IMR-90 (cell line): ENCODE measurements around the gene UST. TPM values are rescaled to one million over a fixed set of nuclear protein-coding genes. Genes with fewer than 3 reads are reported as not detected.

ENCODE experiments used
- ATAC-seq: fragments of 200-7000 bp; cut with Tn5 transposase; 2 replicates; pipeline ENCODE4 v1.9.1; 2020; ENCODE audit warnings: low read depth, mild to moderate bottlenecking, moderate library complexity
- BruUV-seq: library from RNA; stranded (reverse); fragments of 400-500 nt; replicated peaks from 2 replicates; lab custom pipeline; 2021; lab: Mats Ljungman, UMichigan
- CTCF ChIA-PET: fragments of 300-600 bp; formaldehyde crosslinking; extraction: SDS; loops from one replicate; lab custom pipeline; 2021; ENCODE audit warnings: antibody characterized with exemption; lab: Yijun Ruan, JAX
- POLR2A ChIA-PET: fragments of 300-600 bp; sonication (Branson Sonifier 250); formaldehyde crosslinking; loops from one replicate; lab custom pipeline; 2022; ENCODE audit warnings: antibody characterized with exemption; ENCODE audit not compliant: unreplicated experiment; lab: Charles Lee
- DNase-seq: peaks from one replicate; pipeline ENCODE4 v3.0.0; 2013
- H2AFZ ChIP-seq: replicated peaks from 2 replicates; pipeline ENCODE3; 2013; ENCODE audit warnings: low read length, mild to moderate bottlenecking; ENCODE audit not compliant: poor library complexity
- H2AK5ac ChIP-seq: 2 replicates; pipeline ENCODE4 v1.6.1; 2013; ENCODE audit warnings: low read depth, low read length, inconsistent platforms
- H2AK9ac ChIP-seq: replicated peaks from 2 replicates; pipeline ENCODE3; 2013; ENCODE audit warnings: mild to moderate bottlenecking, low read depth, low read length, moderate library complexity; ENCODE audit not compliant: poor library complexity
- H2BK120ac ChIP-seq: 2 replicates; pipeline ENCODE4 v1.6.1; 2013; ENCODE audit warnings: low read depth, low read length, inconsistent platforms
- H2BK15ac ChIP-seq: 3 replicates; pipeline ENCODE4 v1.6.1; 2013; ENCODE audit warnings: low read depth, low read length, inconsistent platforms
- H2BK20ac ChIP-seq: 2 replicates; pipeline ENCODE4 v1.6.1; 2013; ENCODE audit warnings: low read depth, mild to moderate bottlenecking, inconsistent platforms, low read length, moderate library complexity
- H2BK5ac ChIP-seq: 2 replicates; pipeline ENCODE4 v1.6.1; 2013; ENCODE audit warnings: mild to moderate bottlenecking, low read depth, low read length, inconsistent platforms; ENCODE audit not compliant: poor library complexity, severe bottlenecking
- H3K14ac ChIP-seq: replicated peaks from 2 replicates; pipeline ENCODE4 v1.6.1; 2013; ENCODE audit warnings: low read depth, low read length, inconsistent platforms
- H3K18ac ChIP-seq: 2 replicates; pipeline ENCODE4 v1.6.1; 2013; ENCODE audit warnings: low read depth, low read length, control low read depth
- H3K23ac ChIP-seq: 2 replicates; pipeline ENCODE4 v1.6.1; 2013; ENCODE audit warnings: low read depth, low read length, inconsistent platforms
- H3K27ac ChIP-seq: 2 replicates; pipeline ENCODE4 v1.5.1; 2013; ENCODE audit warnings: mild to moderate bottlenecking, control low read depth, low read length; ENCODE audit not compliant: insufficient read depth
- H3K27me3 ChIP-seq: 2 replicates; pipeline ENCODE4 v1.6.1; 2013; ENCODE audit warnings: low read length; ENCODE audit not compliant: control insufficient read depth, insufficient read depth
- H3K36me3 ChIP-seq: 2 replicates; pipeline ENCODE4 v1.6.1; 2013; ENCODE audit warnings: low read length, mixed read lengths; ENCODE audit not compliant: control insufficient read depth, insufficient read depth
- H3K4ac ChIP-seq: 2 replicates; pipeline ENCODE4 v1.6.1; 2013; ENCODE audit warnings: low read depth, low read length, inconsistent platforms
- H3K4me1 ChIP-seq: 2 replicates; pipeline ENCODE4 v1.6.1; 2013; ENCODE audit warnings: low read length, mixed read lengths; ENCODE audit not compliant: control insufficient read depth, insufficient read depth
- H3K4me2 ChIP-seq: 2 replicates; pipeline ENCODE4 v1.6.1; 2013; ENCODE audit warnings: low read depth, mild to moderate bottlenecking, control low read depth, low read length, moderate library complexity
- H3K4me3 ChIP-seq: 2 replicates; pipeline ENCODE4 v1.5.1; 2013; ENCODE audit warnings: low read depth, mild to moderate bottlenecking, control low read depth, low read length, moderate library complexity; ENCODE audit not compliant: insufficient read depth
- H3K56ac ChIP-seq: 2 replicates; pipeline ENCODE4 v1.6.1; 2013; ENCODE audit warnings: low read length, inconsistent platforms; ENCODE audit not compliant: insufficient read depth; ENCODE audit errors: extremely low read depth
- H3K79me1 ChIP-seq, 2 experiments: 2 replicates each; pipeline ENCODE4 v1.6.1; 2013; ENCODE audit warnings: low read length in 2 of 2, inconsistent platforms in 1 of 2, low read depth in 1 of 2
- H3K9ac ChIP-seq: 2 replicates; pipeline ENCODE4 v1.6.1; 2013; ENCODE audit warnings: low read depth, low read length, control low read depth
- H3K9me1 ChIP-seq: 2 replicates; pipeline ENCODE4 v1.6.1; 2013; ENCODE audit warnings: low read length, inconsistent platforms; ENCODE audit not compliant: insufficient read depth
- H3K9me3 ChIP-seq: 2 replicates; pipeline ENCODE4 v1.6.1; 2013; ENCODE audit warnings: low read length; ENCODE audit not compliant: control insufficient read depth, insufficient read depth
- H4K20me1 ChIP-seq: 2 replicates; pipeline ENCODE4 v1.6.1; 2013; ENCODE audit warnings: low read length, inconsistent platforms; ENCODE audit not compliant: insufficient read depth
- H4K5ac ChIP-seq: 2 replicates; pipeline ENCODE4 v1.6.1; 2013; ENCODE audit warnings: mild to moderate bottlenecking, low read depth, low read length, control low read depth
- H4K8ac ChIP-seq, 2 experiments: 2 replicates each; pipeline ENCODE4 v1.6.1; 2013; ENCODE audit warnings: low read depth in 2 of 2, low read length in 2 of 2, control low read depth in 1 of 2, inconsistent platforms in 1 of 2
- H4K91ac ChIP-seq: 2 replicates; pipeline ENCODE4 v1.6.1; 2013; ENCODE audit warnings: low read depth, low read length, inconsistent platforms; ENCODE audit not compliant: insufficient read depth
- BHLHE40 ChIP-seq: fragments of 150-350 bp; IDR thresholded peaks from 2 replicates; pipeline ENCODE4 v1.6.1; 2016; ENCODE audit warnings: mild to moderate bottlenecking, low read depth, low read length
- CEBPB ChIP-seq: IDR thresholded peaks from 2 replicates; pipeline ENCODE4 v1.6.1; 2012; ENCODE audit warnings: low read depth, low read length, improper control_type of control experiment
- CHD1 ChIP-seq: IDR thresholded peaks from 2 replicates; pipeline ENCODE4 v1.6.1; 2012; ENCODE audit warnings: low read depth, low read length, improper control_type of control experiment
- FOS ChIP-seq: fragments of 150-350 bp; IDR thresholded peaks from 2 replicates; pipeline ENCODE4 v1.6.1; 2016; ENCODE audit warnings: low read depth, low read length
- MAFK ChIP-seq: IDR thresholded peaks from 2 replicates; pipeline ENCODE4 v1.6.1; 2012; ENCODE audit warnings: low read depth, low read length, improper control_type of control experiment
- MAZ ChIP-seq: IDR thresholded peaks from 2 replicates; pipeline ENCODE4 v1.6.1; 2012; ENCODE audit warnings: low read depth, mild to moderate bottlenecking, low read length, improper control_type of control experiment, moderate library complexity, borderline replicate concordance
- MXI1 ChIP-seq: IDR thresholded peaks from 2 replicates; pipeline ENCODE4 v1.6.1; 2012; ENCODE audit warnings: low read depth, mild to moderate bottlenecking, low read length, moderate library complexity, borderline replicate concordance
- NFE2L2 ChIP-seq: fragments of 150-350 bp; IDR thresholded peaks from 2 replicates; pipeline ENCODE4 v1.6.1; 2016; ENCODE audit warnings: low read depth, mild to moderate bottlenecking, low read length
- POLR2A ChIP-seq: IDR thresholded peaks from 2 replicates; pipeline ENCODE4 v1.6.1; 2012; ENCODE audit warnings: mild to moderate bottlenecking, low read depth, low read length
- RAD21 ChIP-seq: IDR thresholded peaks from 2 replicates; pipeline ENCODE4 v1.6.1; 2012; ENCODE audit warnings: low read length, improper control_type of control experiment
- RCOR1 ChIP-seq: IDR thresholded peaks from 2 replicates; pipeline ENCODE4 v1.6.1; 2012; ENCODE audit warnings: mild to moderate bottlenecking, low read length, improper control_type of control experiment; ENCODE audit not compliant: insufficient replicate concordance
- RFX5 ChIP-seq: IDR thresholded peaks from 2 replicates; pipeline ENCODE4 v1.8.0; 2012; ENCODE audit warnings: low read depth, mild to moderate bottlenecking, low read length, moderate library complexity
- SMC3 ChIP-seq: fragments of 150-350 bp; IDR thresholded peaks from 2 replicates; pipeline ENCODE4 v1.6.1; 2016; ENCODE audit warnings: low read depth, mild to moderate bottlenecking, antibody characterized with exemption, low read length, moderate library complexity
- WGBS, 2 experiments: methylation state at CpG; one replicate each; pipeline versions ENCODE4 v1.1.5 to v1.1.7; 2013; ENCODE audit warnings: missing lambda C conversion rate in 2 of 2; ENCODE audit not compliant: insufficient read length in 1 of 2; ENCODE audit errors: extremely low coverage in 2 of 2; 5-methylcytosine and 5-hydroxymethylcytosine counted together
- dilution Hi-C: fragments of 300-500 bp; cut with HindIII; formaldehyde crosslinking; loops from one replicate; pipeline ENCODE4 v1.14.3; 2018; ENCODE audit warnings: low sequenced_read_pairs; ENCODE audit not compliant: unreplicated experiment
- in situ Hi-C: fragments of 300-500 bp; cut with MboI; formaldehyde crosslinking; loops from 3 replicates; pipeline ENCODE4 v1.14.3; 2019; ENCODE audit warnings: low sequenced_read_pairs, inconsistent platforms, mixed read lengths
- intact Hi-C: fragments of 100-400 bp; cut with micrococcal nuclease; formaldehyde crosslinking; loops from 2 replicates; pipeline ENCODE4 v1.10.0; 2022
- polyA plus RNA-seq, 3 experiments: library from polyadenylated mRNA; depleted of rRNA; stranded (reverse); fragments of >200 nt; gene quantifications; 2 replicates each; pipeline ENCODE4 v1.2.3, GENCODE V29; 2012; ENCODE audit warnings: low replicate concordance in 1 of 3
- total RNA-seq: library from RNA; depleted of rRNA; stranded (reverse); fragments of >200 nt; gene quantifications from 2 replicates; pipeline ENCODE4 v1.2.3, GENCODE V29; 2012
- TF ChIP-seq, protein P1 (sequence below): conservative IDR thresholded peaks from 2 replicates; pipeline ENCODE4 v1.5.1; 2012; ENCODE audit warnings: mild to moderate bottlenecking, low read depth, low read length, improper control_type of control experiment
- TF ChIP-seq, protein P2 (sequence below): fragments of 150-350 bp; IDR thresholded peaks from 2 replicates; pipeline ENCODE4 v1.6.1; 2017; ENCODE audit warnings: mild to moderate bottlenecking, antibody characterized with exemption, low read length, low read depth
- TF ChIP-seq, protein P3 (sequence below): fragments of 150-350 bp; IDR thresholded peaks from 2 replicates; pipeline ENCODE4 v1.6.1; 2016; ENCODE audit warnings: low read depth, mild to moderate bottlenecking, low read length, moderate library complexity, borderline replicate concordance

The UST gene
- total and polyA plus RNA-seq, 2 of the 4 experiments (the other 2 are of a cell fraction): 7.7 to 13.8 TPM

DNA sequence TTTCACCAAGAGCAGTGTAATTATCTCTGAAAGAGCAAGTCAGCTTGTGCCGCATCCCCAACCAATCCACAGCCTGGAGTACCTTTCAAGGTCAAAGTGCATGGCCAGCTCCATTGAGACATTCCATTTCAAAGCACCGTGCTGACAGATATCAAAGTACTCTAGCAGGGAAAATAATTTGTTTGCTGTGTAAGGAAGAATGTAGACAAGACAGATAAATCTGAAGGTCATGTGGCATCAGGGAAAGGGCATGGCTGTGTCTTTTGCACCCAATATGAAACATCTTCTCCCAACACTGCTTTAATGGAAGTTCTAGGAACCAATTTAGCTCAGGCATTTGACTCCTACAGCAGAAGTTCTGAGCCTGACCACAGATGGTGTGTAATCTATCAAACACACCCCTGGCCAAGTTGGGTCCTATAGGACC is 328.0 kb downstream of the UST start:
- dilution Hi-C loops: no loop called here
- POLR2A ChIA-PET: no interaction called here
- Histone ChIP-seq H4K91ac (no peak overlapping the region), H2BK5ac (no peak overlapping the region), H3K14ac (no peak overlapping the region), H2BK15ac (no peak overlapping the region), H3K27ac (no peak overlapping the region), H3K4me1 (peaks cover 9% of the 10 kb centered on the region), H3K9ac (no peak overlapping the region), H4K20me1 (no peaks in the 10 kb centered on the region), H2AK5ac (no peak overlapping the region), H3K4ac (no peak overlapping the region), H2AFZ (no peak overlapping the region), H2BK20ac (no peak overlapping the region), H3K4me3 (no peak overlapping the region), H2BK120ac (no peak overlapping the region), H3K79me1 (no peaks in the 10 kb centered on the region), H3K36me3 (0 out of 2 replicates have a peak, but pooled peaks cover 1% of the 10 kb centered on the region), H4K5ac (no peak overlapping the region), H4K8ac (no peak overlapping the region), H3K23ac (no peak overlapping the region), H2AK9ac (no peak overlapping the region), H3K18ac (no peak overlapping the region), H3K4me2 (no peak overlapping the region), H3K56ac (no peak overlapping the region), H3K9me3 (no peaks in the 10 kb centered on the region), H3K27me3 (no peaks in the 10 kb centered on the region), H3K9me1 (no peaks in the 10 kb centered on the region)
- CTCF ChIA-PET: interaction anchor here (1.4 kb wide), 1 partner anchor 357 kb away, joined by 3 read pairs; no protein-coding TSS in a partner anchor
- BruUV-seq: no TSS peak
- no CpG with 5 or more reads among the region's 2 CpGs for WGBS, 2 experiments
- ATAC-seq (no peak), DNase-seq (no peak)
- in situ Hi-C loops: no loop called here
- intact Hi-C loops: no loop called here
- no peak for TF ChIP-seq MAFK
- TF ChIP-seq, protein P1, sequence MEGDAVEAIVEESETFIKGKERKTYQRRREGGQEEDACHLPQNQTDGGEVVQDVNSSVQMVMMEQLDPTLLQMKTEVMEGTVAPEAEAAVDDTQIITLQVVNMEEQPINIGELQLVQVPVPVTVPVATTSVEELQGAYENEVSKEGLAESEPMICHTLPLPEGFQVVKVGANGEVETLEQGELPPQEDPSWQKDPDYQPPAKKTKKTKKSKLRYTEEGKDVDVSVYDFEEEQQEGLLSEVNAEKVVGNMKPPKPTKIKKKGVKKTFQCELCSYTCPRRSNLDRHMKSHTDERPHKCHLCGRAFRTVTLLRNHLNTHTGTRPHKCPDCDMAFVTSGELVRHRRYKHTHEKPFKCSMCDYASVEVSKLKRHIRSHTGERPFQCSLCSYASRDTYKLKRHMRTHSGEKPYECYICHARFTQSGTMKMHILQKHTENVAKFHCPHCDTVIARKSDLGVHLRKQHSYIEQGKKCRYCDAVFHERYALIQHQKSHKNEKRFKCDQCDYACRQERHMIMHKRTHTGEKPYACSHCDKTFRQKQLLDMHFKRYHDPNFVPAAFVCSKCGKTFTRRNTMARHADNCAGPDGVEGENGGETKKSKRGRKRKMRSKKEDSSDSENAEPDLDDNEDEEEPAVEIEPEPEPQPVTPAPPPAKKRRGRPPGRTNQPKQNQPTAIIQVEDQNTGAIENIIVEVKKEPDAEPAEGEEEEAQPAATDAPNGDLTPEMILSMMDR: no peak
- TF ChIP-seq, protein P2, sequence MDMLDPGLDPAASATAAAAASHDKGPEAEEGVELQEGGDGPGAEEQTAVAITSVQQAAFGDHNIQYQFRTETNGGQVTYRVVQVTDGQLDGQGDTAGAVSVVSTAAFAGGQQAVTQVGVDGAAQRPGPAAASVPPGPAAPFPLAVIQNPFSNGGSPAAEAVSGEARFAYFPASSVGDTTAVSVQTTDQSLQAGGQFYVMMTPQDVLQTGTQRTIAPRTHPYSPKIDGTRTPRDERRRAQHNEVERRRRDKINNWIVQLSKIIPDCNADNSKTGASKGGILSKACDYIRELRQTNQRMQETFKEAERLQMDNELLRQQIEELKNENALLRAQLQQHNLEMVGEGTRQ: no peak
- TF ChIP-seq FOS: no peak
- no peak for TF ChIP-seq BHLHE40
- TF ChIP-seq CHD1: no peak
- no peak for TF ChIP-seq SMC3
- TF ChIP-seq NFE2L2: no peak
- no peak for TF ChIP-seq CEBPB
- TF ChIP-seq RAD21: no peak
- TF ChIP-seq MAZ: no peak
- TF ChIP-seq POLR2A: no peak
- no peak for TF ChIP-seq RCOR1
- TF ChIP-seq RFX5: no peak
- TF ChIP-seq, protein P3, sequence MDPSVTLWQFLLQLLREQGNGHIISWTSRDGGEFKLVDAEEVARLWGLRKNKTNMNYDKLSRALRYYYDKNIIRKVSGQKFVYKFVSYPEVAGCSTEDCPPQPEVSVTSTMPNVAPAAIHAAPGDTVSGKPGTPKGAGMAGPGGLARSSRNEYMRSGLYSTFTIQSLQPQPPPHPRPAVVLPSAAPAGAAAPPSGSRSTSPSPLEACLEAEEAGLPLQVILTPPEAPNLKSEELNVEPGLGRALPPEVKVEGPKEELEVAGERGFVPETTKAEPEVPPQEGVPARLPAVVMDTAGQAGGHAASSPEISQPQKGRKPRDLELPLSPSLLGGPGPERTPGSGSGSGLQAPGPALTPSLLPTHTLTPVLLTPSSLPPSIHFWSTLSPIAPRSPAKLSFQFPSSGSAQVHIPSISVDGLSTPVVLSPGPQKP: no peak
- TF ChIP-seq MXI1: no peak
